Measurements from ENCODE around the gene SULT1A1.

The SULT1A1 gene

DNA sequence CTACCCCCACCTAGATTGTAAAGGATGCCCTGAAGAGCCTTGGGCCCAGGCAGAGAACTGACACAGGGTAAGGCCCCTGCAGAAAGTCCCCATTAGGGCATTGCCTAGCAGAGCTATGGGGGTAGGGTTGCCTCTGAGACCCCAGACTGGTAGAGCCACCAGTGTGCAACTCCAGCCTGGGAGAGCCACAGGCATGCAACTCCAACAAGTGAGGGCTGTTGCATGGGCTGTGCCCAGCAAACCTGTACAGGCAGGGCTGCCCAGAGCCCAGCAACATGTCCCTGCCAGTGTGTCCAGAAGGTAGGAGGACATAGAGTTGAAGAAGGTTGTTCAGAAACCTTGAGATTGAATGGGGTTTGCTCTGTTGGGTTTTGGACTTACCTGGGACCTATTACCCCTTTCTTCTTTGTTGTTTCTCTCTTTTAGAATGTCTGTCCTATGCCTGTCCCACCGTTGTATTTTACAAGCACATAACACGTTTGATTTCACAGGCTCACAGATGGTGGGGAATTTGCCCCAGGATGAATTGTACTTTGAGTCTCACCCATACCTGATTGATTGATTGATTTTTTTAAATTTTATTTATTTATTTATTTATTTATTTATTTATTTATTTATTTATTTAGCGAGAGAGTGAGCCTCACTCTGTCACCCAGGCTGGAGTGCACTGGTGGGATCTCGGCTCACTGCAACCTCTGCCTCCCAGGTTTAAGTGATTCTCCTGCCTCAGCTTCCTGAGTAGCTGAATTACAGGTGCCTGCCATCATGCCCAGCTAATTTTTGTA is 39.7 kb downstream of the SULT1A1 start:
- Histone ChIP-seq H3K4me3 (ENCODE audit: low read depth, low read length) (no peak overlapping the region), H3K9me3 (ENCODE audit: control insufficient read depth, insufficient read depth, low read depth, low read length) (no peaks in the 10 kb centered on the region), H3K27ac (ENCODE audit: extremely low read depth, low read depth, low read length) (no peak overlapping the region), H3K36me3 (ENCODE audit: control insufficient read depth in 2 of 2, insufficient read depth in 1 of 2, low read length in 2 of 2) (peaks cover 0 to under 1% of the 10 kb centered on the region in 2 experiments; a peak in 1 of 3 replicates), H3K4me1 (ENCODE audit: control insufficient read depth, insufficient read depth, low read length) (no peaks in the 10 kb centered on the region)
- ChIA-PET POLR2A (no interaction called here), CTCF (no interaction called here)
- TF ChIP-seq ZNF654 (tag by site-specific recombination; IDR thresholded peaks at IDR 0.05; ENCODE audit: low read depth) (peak; percentile 43), ZNF404 (tag by site-specific recombination; IDR thresholded peaks at IDR 0.05) (peak; percentile 69; the same call in 1 of the 2 replicates), GFI1B (tag by site-specific recombination; IDR thresholded peaks at IDR 0.05) (0 out of 2 replicates have a peak, but pooled peaks have one; percentile 10), ZNF394 (tag by site-specific recombination; IDR thresholded peaks at IDR 0.05; ENCODE audit: borderline replicate concordance) (peak; percentile 95), ZNF354C (tag by site-specific recombination; IDR thresholded peaks at IDR 0.05; ENCODE audit: borderline replicate concordance, low read depth) (peak; percentile 61; the same call in 1 of the 2 replicates), ZNF335 (tag by site-specific recombination; conservative IDR thresholded peaks at IDR 0.05) (no peak), ZNF138 (tag by site-specific recombination; IDR thresholded peaks at IDR 0.05; ENCODE audit: borderline replicate concordance) (peak; percentile 57; the same call in 1 of the 2 replicates), TCF7L2 (IDR thresholded peaks at IDR 0.05; ENCODE audit: borderline replicate concordance, low read depth, low read length) (no peak), SCRT1 (tag by site-specific recombination; IDR thresholded peaks at IDR 0.05; ENCODE audit: borderline replicate concordance) (peak; percentile 61; the same call in 1 of the 2 replicates), ZNF561 (tag by site-specific recombination; IDR thresholded peaks at IDR 0.05; ENCODE audit: borderline replicate concordance) (no peak), ZNF768 (tag by site-specific recombination; IDR thresholded peaks at IDR 0.05) (no peak), ZNF10 (tag by site-specific recombination; IDR thresholded peaks at IDR 0.05) (no peak), ZNF266 (tag by site-specific recombination; IDR thresholded peaks at IDR 0.05; ENCODE audit: low read depth) (peak; percentile 60; the same call in 1 of the 2 replicates), ZNF510 (tag by site-specific recombination; IDR thresholded peaks at IDR 0.05; ENCODE audit: insufficient replicate concordance) (peak; percentile 66), ZXDB (tag by site-specific recombination; IDR thresholded peaks at IDR 0.05) (peak; percentile 73), ZNF426 (tag by site-specific recombination; IDR thresholded peaks at IDR 0.05) (peak; percentile 92), RBAK (tag by site-specific recombination; IDR thresholded peaks at IDR 0.05) (0 out of 2 replicates have a peak, but pooled peaks have one; percentile 54), ZNF521 (tag by site-specific recombination; IDR thresholded peaks at IDR 0.05) (no peak), GLI4 (tag by site-specific recombination; IDR thresholded peaks at IDR 0.05) (no peak), ZNF560 (tag by site-specific recombination; IDR thresholded peaks at IDR 0.05; ENCODE audit: borderline replicate concordance) (peak; percentile 74), ZNF221 (tag by site-specific recombination; IDR thresholded peaks at IDR 0.05; ENCODE audit: borderline replicate concordance) (no peak)
- TF ChIP-seq, protein P1, sequence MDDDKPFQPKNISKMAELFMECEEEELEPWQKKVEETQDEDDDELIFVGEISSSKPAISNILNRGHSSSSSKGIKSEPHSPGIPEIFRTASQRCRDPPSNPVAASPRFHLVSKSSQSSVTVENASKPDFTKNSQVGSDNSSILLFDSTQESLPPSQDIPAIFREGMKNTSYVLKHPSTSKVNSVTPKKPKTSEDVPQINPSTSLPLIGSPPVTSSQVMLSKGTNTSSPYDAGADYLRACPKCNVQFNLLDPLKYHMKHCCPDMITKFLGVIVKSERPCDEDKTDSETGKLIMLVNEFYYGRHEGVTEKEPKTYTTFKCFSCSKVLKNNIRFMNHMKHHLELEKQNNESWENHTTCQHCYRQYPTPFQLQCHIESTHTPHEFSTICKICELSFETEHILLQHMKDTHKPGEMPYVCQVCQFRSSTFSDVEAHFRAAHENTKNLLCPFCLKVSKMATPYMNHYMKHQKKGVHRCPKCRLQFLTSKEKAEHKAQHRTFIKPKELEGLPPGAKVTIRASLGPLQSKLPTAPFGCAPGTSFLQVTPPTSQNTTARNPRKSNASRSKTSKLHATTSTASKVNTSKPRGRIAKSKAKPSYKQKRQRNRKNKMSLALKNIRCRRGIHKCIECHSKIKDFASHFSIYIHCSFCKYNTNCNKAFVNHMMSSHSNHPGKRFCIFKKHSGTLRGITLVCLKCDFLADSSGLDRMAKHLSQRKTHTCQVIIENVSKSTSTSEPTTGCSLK (tag by site-specific recombination; IDR thresholded peaks at IDR 0.05): no peak
- TF ChIP-seq, protein P2, sequence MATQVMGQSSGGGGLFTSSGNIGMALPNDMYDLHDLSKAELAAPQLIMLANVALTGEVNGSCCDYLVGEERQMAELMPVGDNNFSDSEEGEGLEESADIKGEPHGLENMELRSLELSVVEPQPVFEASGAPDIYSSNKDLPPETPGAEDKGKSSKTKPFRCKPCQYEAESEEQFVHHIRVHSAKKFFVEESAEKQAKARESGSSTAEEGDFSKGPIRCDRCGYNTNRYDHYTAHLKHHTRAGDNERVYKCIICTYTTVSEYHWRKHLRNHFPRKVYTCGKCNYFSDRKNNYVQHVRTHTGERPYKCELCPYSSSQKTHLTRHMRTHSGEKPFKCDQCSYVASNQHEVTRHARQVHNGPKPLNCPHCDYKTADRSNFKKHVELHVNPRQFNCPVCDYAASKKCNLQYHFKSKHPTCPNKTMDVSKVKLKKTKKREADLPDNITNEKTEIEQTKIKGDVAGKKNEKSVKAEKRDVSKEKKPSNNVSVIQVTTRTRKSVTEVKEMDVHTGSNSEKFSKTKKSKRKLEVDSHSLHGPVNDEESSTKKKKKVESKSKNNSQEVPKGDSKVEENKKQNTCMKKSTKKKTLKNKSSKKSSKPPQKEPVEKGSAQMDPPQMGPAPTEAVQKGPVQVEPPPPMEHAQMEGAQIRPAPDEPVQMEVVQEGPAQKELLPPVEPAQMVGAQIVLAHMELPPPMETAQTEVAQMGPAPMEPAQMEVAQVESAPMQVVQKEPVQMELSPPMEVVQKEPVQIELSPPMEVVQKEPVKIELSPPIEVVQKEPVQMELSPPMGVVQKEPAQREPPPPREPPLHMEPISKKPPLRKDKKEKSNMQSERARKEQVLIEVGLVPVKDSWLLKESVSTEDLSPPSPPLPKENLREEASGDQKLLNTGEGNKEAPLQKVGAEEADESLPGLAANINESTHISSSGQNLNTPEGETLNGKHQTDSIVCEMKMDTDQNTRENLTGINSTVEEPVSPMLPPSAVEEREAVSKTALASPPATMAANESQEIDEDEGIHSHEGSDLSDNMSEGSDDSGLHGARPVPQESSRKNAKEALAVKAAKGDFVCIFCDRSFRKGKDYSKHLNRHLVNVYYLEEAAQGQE (tag by site-specific recombination; IDR thresholded peaks at IDR 0.05): peak; percentile 79
- TF ChIP-seq, protein P3, sequence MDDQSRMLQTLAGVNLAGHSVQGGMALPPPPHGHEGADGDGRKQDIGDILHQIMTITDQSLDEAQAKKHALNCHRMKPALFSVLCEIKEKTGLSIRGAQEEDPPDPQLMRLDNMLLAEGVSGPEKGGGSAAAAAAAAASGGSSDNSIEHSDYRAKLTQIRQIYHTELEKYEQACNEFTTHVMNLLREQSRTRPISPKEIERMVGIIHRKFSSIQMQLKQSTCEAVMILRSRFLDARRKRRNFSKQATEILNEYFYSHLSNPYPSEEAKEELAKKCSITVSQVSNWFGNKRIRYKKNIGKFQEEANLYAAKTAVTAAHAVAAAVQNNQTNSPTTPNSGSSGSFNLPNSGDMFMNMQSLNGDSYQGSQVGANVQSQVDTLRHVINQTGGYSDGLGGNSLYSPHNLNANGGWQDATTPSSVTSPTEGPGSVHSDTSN (CRISPR knock-in tag; IDR thresholded peaks at IDR 0.05): no peak
- TF ChIP-seq, protein P4, sequence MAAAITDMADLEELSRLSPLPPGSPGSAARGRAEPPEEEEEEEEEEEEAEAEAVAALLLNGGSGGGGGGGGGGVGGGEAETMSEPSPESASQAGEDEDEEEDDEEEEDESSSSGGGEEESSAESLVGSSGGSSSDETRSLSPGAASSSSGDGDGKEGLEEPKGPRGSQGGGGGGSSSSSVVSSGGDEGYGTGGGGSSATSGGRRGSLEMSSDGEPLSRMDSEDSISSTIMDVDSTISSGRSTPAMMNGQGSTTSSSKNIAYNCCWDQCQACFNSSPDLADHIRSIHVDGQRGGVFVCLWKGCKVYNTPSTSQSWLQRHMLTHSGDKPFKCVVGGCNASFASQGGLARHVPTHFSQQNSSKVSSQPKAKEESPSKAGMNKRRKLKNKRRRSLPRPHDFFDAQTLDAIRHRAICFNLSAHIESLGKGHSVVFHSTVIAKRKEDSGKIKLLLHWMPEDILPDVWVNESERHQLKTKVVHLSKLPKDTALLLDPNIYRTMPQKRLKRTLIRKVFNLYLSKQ (tag by site-specific recombination; IDR thresholded peaks at IDR 0.05; ENCODE audit: borderline replicate concordance): 0 out of 2 replicates have a peak, but pooled peaks have one; percentile 63

Data from HEK293 (cell line).